Sigmoid colon (tissue), 7 donors: ENCODE data around the gene CABLES2. TPM values are rescaled to one million over a fixed set of nuclear protein-coding genes. Genes with fewer than 3 reads are reported as not detected.

Experiments used
- DNase-seq: peaks from one replicate; pipeline ENCODE4 v3.0.0-alpha.2; 2019
- H3K27ac ChIP-seq, 4 donors: fragments of 200-600 bp; sonication (generic); one replicate each; pipeline ENCODE4 v1.5.1; 2016 to 2019; ENCODE audit warnings: mild to moderate bottlenecking in 1 of 4
- H3K27me3 ChIP-seq, 3 donors: fragments of 200-600 bp; sonication (generic); one replicate each; pipeline ENCODE4 v1.5.1; 2019; ENCODE audit warnings: mild to moderate bottlenecking in 1 of 3
- H3K36me3 ChIP-seq, 4 donors: fragments of 200-600 bp; sonication (generic); one replicate each; pipeline ENCODE4 v1.5.1; 2016 to 2019
- H3K4me1 ChIP-seq, 4 donors: fragments of 200-600 bp; sonication (generic); one replicate each; pipeline ENCODE4 v1.5.1; 2017 to 2019
- H3K4me3 ChIP-seq, 4 donors: fragments of 200-600 bp; sonication (generic); one replicate each; pipeline ENCODE4 v1.5.1; 2017 to 2019; ENCODE audit warnings: mild to moderate bottlenecking in 2 of 4, moderate library complexity in 1 of 4
- H3K9me3 ChIP-seq, 4 donors: fragments of 200-600 bp in 3 of 4; sonication (generic) in 3 of 4; one replicate each; pipeline versions ENCODE4 v1.5.1 to v1.6.1; 2013 to 2019
- EP300 ChIP-seq, 4 donors: sonication (generic); formaldehyde crosslinking; IDR thresholded peaks; one replicate each; pipeline ENCODE4 v1.6.1; 2017; ENCODE audit warnings: antibody characterized with exemption in 4 of 4
- POLR2A ChIP-seq, 2 donors: fragments of 450-650 bp; IDR thresholded peaks; one replicate each; pipeline ENCODE4 v1.6.1; 2016; ENCODE audit warnings: antibody characterized with exemption in 2 of 2, mild to moderate bottlenecking in 2 of 2, moderate library complexity in 2 of 2
- POLR2AphosphoS5 ChIP-seq, 4 donors: sonication (generic); formaldehyde crosslinking; IDR thresholded peaks; one replicate each; pipeline ENCODE4 v1.6.1; 2017; ENCODE audit warnings: antibody characterized with exemption in 4 of 4
- WGBS, 2 donors: extraction: QIAGEN DNeasy Blood & Tissue Kit; methylation state at CpG; one replicate each; pipeline ENCODE4 v1.1.7; 2013; 5-methylcytosine and 5-hydroxymethylcytosine counted together
- intact Hi-C: fragments of 100-400 bp; cut with DNase I; formaldehyde crosslinking; loops from one replicate; pipeline ENCODE4 v1.15.1; 2023
- polyA plus RNA-seq, 3 donors: library from polyadenylated mRNA; stranded (reverse); fragments of 200-250 nt; gene quantifications; one replicate each; pipeline ENCODE4 v1.2.3, GENCODE V29; 2013
- total RNA-seq, 4 donors: library from RNA; depleted of rRNA; stranded (reverse); fragments of >200 nt; gene quantifications; one replicate each; pipeline ENCODE4 v1.1.0, GENCODE V29; 2016
- TF ChIP-seq, protein P1 (sequence below), 4 experiments: fragments of 450-650 bp in 3 of 4; fragments of 200-600 bp in 1 of 4; IDR thresholded peaks; one replicate each; pipeline ENCODE4 v1.5.1; 2016 to 2019; ENCODE audit warnings: antibody characterized with exemption in 4 of 4, mild to moderate bottlenecking in 3 of 4, moderate library complexity in 2 of 4
- donor health status: healthy with polysubstance abuse.
- donor health status: Bipolar disorder and iron deficiency.
- donor health status: healthy.

CABLES2 gene
- total and polyA plus RNA-seq, 7 donors: 1.8 to 6.9 (median 3.6) TPM

DNA sequence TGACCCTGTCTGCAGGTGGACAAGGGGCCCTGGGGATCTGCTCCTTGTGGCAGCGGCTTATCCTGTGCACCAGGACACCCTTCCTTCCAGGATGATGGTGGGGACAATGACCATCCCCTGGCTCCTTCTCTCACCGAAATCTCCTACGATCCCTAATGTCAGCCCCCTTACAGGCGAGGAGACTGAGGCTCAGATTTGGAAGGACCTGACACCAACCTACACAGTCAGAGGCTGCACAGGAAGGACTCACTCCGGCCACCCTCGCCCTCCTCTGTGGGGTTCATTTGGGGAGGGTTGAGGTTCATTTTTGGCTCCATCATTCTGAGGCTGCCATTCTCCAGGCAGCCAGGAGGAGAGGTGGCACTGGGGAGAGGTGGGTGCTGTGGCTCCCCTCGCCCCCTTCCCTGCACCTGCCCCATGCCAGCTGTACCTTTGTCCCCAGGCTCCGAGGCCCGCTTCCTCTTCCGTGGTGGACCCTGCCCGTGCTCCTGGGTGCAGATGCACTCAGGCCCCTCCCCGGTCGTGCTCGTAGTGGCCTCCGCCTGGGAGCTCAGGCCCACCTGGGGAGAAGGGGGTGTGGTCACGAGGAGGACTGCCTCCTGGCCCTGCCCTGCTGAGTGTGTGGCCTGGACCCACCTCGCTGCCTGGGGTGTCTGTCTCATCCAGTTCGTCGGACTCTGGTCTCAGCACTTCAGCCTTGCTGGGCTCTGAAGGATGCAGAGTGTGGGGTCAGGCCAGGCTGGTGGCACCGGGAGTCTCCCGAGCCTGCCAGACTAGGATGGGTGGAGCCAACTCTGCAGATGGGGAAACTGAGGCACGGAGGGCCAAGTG, 5.3 kb upstream of the CABLES2 start:
- Histone ChIP-seq H3K4me1 (peaks cover 0 to 20% (median 19%) of the 10 kb centered on the region in 4 donors), H3K36me3 (no peaks in the 10 kb centered on the region), H3K9me3 (no peaks in the 10 kb centered on the region), H3K27ac (peak overlapping the region in 1 of 4 donors; percentile 3), H3K4me3 (no peak overlapping the region), H3K27me3 (peaks cover 0 to 8% (median 0%) of the 10 kb centered on the region in 3 donors)
- intact Hi-C loops: no loop called here
- TF ChIP-seq EP300 (IDR thresholded peaks at IDR 0.05) (no peak), POLR2A (IDR thresholded peaks at IDR 0.05) (peak in 1 of 2 donors; percentile 28)
- WGBS, 2 donors: 28 to 66% methylated on average over 22 of the region's 22 CpGs
- no peak for DNase-seq

DNA sequence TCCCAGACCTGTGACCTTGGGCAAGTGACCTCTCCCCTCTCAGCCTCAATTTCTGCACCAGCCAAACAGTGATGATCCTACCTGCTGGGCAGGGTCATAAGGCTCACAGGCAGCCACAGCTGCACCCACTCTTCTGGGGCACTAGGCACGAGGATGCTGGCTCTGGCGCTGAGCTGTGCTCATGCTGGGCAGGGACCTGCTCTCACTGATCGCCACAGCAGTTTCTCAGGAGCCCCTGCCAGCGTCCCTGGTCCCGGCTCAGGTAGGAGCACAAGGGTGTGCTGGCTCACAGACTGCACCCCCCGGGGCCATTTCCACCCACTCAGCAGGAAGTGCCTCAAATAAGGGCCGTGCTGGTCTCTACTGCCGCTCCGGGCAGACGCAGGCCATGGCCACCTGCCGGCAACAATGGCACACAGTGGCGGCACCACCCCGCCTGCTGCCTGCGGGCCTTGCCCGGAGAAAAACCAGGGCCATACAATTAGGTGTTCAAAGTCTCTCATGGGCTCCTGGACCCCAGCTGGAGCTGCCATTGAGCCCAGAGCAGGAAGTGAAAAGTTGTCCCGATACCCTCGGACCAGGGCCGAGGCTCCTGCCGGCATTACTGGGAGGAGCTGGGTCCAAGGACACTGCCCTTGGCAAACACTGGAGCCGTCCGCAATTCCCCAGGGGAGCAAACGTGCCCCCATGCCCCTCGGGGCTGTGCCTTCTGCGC, 4.6 kb upstream of the CABLES2 start:
- Histone ChIP-seq H3K4me3 (no peak overlapping the region), H3K27me3 (peaks cover 0 to under 1% (median 0%) of the 10 kb centered on the region in 3 donors), H3K27ac (peak overlapping the region in 1 of 4 donors; percentile 3), H3K9me3 (no peaks in the 10 kb centered on the region), H3K4me1 (peaks cover 0 to 23% (median 21%) of the 10 kb centered on the region in 4 donors), H3K36me3 (no peaks in the 10 kb centered on the region)
- TF ChIP-seq, protein P1, sequence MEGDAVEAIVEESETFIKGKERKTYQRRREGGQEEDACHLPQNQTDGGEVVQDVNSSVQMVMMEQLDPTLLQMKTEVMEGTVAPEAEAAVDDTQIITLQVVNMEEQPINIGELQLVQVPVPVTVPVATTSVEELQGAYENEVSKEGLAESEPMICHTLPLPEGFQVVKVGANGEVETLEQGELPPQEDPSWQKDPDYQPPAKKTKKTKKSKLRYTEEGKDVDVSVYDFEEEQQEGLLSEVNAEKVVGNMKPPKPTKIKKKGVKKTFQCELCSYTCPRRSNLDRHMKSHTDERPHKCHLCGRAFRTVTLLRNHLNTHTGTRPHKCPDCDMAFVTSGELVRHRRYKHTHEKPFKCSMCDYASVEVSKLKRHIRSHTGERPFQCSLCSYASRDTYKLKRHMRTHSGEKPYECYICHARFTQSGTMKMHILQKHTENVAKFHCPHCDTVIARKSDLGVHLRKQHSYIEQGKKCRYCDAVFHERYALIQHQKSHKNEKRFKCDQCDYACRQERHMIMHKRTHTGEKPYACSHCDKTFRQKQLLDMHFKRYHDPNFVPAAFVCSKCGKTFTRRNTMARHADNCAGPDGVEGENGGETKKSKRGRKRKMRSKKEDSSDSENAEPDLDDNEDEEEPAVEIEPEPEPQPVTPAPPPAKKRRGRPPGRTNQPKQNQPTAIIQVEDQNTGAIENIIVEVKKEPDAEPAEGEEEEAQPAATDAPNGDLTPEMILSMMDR (IDR thresholded peaks at IDR 0.05): no peak
- TF ChIP-seq EP300 (IDR thresholded peaks at IDR 0.05) (no peak), POLR2AphosphoS5 (IDR thresholded peaks at IDR 0.05) (no peak), POLR2A (IDR thresholded peaks at IDR 0.05) (no peak)
- intact Hi-C loops: loop anchor here (2.0 kb wide), 1 partner anchor 83 kb away; no protein-coding TSS in a partner anchor
- 18 to 65% methylated on average over 24 of the region's 24 CpGs for WGBS, 2 donors
- no peak for DNase-seq

DNA sequence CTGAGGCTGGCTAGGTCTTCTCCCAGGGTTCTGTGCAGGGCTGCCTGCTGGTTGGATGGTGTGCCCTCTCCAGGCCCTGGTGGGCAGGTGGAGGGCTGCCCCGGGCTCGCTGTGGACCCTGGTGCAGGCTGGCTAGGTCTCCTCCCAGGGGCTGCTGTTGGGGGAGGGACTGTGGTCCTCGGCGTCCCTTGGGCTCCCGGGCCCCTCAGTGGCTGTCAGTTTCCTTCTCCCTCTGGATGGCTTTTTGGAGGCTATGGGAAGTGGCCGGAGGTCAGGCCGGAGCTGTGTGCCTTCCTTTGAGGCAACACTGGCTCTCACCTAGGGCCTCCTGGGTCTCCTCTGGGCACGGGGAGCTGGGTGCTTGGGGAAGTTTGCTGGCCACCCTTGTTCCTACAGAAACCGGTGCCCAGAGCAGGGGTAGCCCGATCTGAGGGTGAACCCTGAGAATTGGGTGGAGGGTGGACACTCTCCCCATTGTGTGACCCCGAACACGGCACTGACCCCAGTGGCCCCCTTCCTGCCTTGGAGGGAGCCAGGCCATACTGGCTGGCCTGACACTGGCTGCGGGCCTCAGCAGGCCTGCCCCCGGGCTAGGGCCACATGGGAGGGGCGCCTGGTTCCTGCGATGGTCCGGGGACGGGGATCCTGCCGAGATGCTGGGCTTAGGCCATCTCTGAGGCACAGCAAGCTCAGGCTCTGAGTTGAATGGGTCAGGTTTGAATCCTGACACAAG, 3.8 kb upstream of the CABLES2 start:
- Histone ChIP-seq H3K9me3 (no peaks in the 10 kb centered on the region), H3K4me3 (no peak overlapping the region), H3K4me1 (peaks cover 0 to 30% (median 28%) of the 10 kb centered on the region in 4 donors), H3K27ac (no peak overlapping the region), H3K36me3 (no peaks in the 10 kb centered on the region), H3K27me3 (no peaks in the 10 kb centered on the region)
- intact Hi-C loops: loop anchor here (2.0 kb wide), 1 partner anchor 84 kb away; no protein-coding TSS in a partner anchor
- TF ChIP-seq POLR2A (IDR thresholded peaks at IDR 0.05) (no peak), EP300 (IDR thresholded peaks at IDR 0.05) (no peak), POLR2AphosphoS5 (IDR thresholded peaks at IDR 0.05) (no peak)
- TF ChIP-seq, protein P1 (IDR thresholded peaks at IDR 0.05): no peak
- WGBS, 2 donors: 81 to 87% methylated on average over 19 of the region's 19 CpGs
- DNase-seq: no peak

DNA sequence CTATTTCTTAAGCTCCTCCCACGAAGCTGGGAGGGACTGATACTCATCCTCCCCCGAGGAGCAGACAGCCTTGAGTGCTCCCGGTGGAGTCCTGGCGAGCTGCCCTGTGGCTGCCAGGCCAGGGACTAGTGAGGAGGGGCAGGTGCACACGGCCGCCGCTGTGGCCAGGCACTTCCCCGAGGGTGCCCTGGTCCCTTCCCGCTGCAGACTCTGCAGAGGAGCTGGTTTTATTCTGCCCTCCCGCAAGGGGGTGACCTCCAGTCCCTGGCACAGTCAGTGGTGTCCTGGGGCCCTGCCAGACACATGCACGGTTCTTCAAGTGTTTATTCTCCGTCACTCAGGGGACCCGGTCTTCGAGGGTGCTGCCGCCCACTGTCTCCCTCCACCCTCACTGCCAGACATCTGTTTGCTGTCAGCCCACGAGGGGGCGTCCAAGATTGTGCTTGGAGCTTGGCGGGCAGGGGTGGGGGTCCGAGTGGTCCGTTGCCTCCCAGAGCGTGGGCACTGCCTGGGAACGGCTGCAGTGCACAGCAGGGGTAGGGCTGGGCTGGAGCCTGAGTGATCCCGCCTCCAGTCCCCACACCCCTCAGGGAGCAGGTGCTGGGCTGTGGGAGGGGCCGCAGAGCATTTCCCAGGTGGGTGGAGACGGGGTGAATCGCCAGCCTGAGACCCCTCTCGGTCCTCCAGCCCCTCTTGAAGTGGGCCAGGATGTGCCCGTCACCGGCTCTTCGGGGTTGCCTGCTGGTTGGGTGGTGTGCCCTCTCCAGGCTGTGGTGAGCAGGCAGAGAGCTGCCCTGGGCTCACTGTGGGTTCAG, 3.1 kb upstream of the CABLES2 start:
- intact Hi-C loops: loop anchor here (2.0 to 10.0 kb wide), 4 partner anchors 85 to 805 kb away; partner anchors contain the start of genes MRGBP and YTHDF1
- TF ChIP-seq POLR2A (IDR thresholded peaks at IDR 0.05) (no peak), POLR2AphosphoS5 (IDR thresholded peaks at IDR 0.05) (peak in 1 of 4 donors; percentile 38), EP300 (IDR thresholded peaks at IDR 0.05) (no peak)
- TF ChIP-seq, protein P1 (IDR thresholded peaks at IDR 0.05): peak; percentile 44 to 56 (median 48)
- Histone ChIP-seq H3K9me3 (no peaks in the 10 kb centered on the region), H3K27me3 (no peaks in the 10 kb centered on the region), H3K36me3 (no peaks in the 10 kb centered on the region), H3K27ac (peak overlapping the region in 3 of 4 donors; percentile 7 to 49 (median 26)), H3K4me3 (no peak overlapping the region), H3K4me1 (peaks cover 0 to 38% (median 36%) of the 10 kb centered on the region in 4 donors)
- WGBS, 2 donors: 3 to 10% methylated on average over 30 of the region's 30 CpGs
- peak; percentile 87 for DNase-seq
